GM19395 (cell line): ENCODE data around the gene TFF3.

ENCODE experiments used
- ATAC-seq: cut with Tn5 transposase; IDR thresholded peaks from one replicate; pipeline ENCODE4 v1.9.1; 2021; ENCODE audit warnings: mild to moderate bottlenecking, moderate library complexity; ENCODE audit not compliant: unreplicated experiment

Gene TFF3

DNA sequence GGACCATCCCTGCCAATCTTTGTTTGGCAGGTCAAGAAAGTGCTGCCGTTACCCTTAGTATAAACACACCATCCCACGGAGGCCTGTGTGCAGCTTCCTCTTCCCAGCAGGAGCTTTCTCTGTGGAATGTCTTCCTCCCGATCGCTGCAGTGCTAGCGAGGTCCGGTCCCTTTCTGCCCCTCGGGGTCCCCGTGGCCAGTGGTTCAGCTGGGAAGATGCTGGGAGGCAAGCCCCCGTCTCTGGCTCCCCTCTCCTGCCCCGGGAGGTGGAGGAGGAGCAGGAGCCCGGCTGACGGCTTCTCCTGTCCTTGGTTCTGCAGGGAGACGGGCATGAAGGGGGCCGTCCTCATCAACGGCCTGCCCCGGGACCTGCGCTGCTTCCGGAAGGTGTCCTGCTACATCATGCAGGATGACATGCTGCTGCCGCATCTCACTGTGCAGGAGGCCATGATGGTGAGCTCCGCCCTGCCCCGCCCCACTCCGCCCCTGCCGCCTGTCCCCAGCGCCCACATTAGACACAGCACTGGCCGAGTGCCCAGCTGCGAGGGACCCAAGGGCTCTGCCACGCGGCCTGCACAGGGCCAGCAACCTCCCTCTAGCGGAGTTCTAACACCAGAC, 42.1 kb downstream of the TFF3 start:
- ATAC-seq: no peak

DNA sequence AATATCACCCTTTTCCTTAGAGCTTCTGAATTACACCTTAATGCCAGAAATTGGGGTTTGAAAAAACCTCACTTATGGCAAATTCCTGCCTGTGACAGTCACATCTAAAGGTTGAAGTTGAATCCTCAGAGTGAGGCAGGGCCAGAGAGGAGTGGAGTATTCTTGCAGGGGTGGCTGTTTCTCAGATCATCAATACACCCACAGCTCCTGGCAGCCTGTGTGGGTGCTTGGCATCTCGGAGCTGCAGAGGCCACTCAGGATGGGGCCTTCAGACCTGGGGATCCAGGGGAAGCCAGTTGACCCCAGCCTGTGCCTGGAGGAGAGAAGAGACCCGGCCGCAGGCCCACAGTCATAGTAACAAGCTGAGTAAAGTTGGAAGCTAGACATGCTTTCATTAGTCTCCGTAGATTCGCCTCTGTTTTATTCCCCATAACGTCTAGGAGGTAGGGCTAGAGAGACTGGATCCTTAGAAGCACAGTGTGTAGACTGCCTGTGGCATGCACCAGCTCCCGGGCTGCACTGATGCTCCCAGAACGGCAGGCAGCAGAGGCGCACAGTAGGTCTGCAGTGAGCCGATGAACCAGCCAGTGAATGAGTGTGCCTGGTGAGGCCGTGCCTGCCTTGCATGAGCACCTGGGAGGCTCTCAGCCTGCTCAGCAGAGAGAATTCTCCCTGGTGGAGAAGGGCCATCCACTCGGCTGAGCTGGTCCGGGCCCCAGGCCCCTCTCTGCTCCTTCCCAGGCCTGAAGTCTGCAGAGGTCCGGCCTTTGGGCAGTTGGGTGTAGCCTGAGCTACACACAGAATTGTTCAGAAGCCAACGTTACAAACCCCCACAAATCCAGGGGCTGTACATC, 42.9 kb downstream of the TFF3 start:
- no peak for ATAC-seq

DNA sequence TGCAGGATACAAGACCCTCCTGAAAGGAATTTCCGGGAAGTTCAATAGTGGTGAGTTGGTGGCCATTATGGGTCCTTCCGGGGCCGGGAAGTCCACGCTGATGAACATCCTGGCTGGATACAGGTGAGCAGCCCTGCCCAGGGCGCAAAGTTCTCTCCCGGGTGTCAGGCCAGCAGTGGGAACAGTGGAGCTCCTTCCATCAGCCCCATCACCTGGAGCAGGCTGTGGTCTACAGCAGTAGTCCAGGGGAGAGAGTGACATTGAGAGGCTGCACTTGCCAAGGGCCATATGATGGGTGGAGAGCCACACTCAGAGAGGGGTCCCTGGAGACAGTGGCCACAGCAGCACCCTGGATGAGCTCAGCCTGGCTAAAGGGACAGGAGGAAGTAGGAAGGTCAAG, 44.1 kb downstream of the TFF3 start:
- ATAC-seq: no peak

DNA sequence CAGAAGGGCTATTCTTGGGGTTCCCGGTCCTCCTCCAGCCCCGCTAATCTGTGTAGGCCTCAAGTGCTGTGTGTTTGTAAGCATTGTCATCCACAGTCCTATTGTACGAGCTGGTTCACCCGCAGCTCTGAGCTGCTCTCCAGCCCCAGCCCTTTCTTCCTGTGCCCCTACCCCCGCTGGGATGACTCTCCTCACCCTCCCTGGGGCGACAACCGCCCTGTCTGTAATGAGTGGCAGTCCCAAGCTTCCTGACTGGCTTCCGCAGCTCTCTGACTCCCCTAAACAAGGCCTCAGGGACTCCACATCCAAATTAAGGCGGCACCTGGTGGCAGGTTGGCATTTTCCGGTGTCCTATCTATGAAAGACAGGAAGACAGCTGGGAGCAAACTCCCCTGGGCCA, 45.8 kb downstream of the TFF3 start:
- ATAC-seq: no peak

DNA sequence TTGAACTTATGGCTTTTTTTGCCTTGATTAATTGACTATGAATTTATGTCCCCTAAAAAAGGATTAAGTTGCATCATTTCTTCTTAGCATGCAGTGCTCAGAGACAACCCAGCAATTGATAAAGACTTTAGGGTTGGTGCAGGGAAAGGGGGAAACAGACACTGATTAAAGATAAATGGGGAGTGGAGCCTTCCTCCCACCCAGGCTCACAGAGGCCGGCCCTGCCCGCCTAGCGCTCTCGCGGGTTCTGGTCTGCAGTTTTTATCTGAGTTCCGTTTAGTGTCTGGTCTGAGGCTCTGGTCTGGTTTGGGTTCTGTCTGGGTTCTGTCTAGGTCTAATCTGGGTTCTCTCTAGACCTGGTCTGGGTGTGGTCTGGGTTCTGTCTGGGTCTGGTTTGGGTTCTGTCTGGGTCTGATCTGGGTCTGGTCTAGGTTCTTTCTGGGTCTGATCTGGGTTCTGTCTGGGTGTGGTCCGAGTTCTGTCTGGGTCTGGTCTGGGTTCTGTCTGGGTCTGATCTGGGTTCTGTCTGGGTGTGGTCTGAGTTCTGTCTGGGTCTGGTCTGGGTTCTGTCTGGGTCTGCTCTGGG, 48.1 kb downstream of the TFF3 start:
- ATAC-seq: no peak

- no peak for ATAC-seq
These were observed 49.9 kb downstream of the TFF3 start for GRCh38 chr21:42265231-42265812.

GRCh38 chr21:42264245-42265195, 50.7 kb downstream of the TFF3 start:
- ATAC-seq: no peak

DNA sequence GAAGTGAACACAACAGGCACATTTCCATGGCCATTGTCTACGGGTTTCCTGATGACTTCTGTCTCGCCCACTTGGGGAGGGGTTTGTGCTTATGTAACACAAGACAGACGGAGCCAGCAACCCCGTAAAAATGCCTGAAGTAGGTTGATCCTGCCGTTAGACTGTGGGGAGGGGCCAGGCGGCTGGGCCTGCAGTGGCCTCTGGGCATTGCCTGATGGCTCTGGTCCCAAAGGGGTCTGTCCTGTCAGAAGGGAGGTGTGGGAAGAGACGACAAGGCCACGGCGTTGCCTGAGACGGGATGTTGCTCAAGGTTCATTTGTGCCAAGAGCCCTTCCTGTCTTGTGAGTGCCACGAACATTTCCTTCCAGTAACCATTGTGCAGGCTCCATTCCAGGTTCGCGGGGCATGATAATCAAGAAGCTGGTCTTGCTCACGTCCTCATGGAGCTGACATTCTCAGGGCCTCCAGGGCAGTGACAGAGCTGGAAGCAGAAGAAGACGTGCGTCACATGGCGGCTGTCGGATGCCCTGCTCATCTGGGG, 51.5 kb downstream of the TFF3 start:
- no peak for ATAC-seq

DNA sequence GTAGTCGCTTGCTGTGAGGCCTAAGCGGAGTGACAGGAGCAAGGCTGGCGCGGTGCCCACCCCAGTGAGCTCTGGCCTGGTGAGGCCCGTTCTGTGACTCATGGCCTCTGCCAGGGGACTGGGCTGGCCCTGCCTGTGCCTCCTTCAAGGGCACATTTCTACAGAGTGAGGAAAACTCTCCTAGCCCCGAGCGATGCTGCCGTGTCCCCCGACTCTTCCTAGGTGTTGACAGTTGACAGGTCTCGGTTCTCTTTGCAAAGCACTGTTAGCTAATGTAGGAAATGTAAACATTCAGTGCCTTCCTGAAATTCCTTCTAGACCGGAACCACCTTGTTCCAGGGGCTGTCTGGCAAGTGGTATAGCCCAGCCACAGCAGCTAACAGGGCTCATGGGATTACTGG, 52.4 kb downstream of the TFF3 start:
- ATAC-seq: no peak

GRCh38 chr21:42261829-42262200, 53.4 kb downstream of the TFF3 start:
- ATAC-seq: no peak
